ENCODE measurements around the gene DNM3.
A peak's percentile ranks its signal among the peaks of the same experiment; 100 is the strongest.

Gene DNM3

GRCh38 chr1:172252958-172253357, 411.7 kb downstream of the DNM3 start:
- H3K27ac Mint-ChIP-seq, result no peak overlapping the region
- H3K9me3 Mint-ChIP-seq, result no peaks in the 10 kb centered on the region
- no peak for DNase-seq
- H3K4me3 Mint-ChIP-seq, result no peak overlapping the region
- H3K4me1 Mint-ChIP-seq (ENCODE audit: low read depth), result peaks cover 19% of the 10 kb centered on the region
- no peaks in the 10 kb centered on the region for H3K27me3 Mint-ChIP-seq
- H3K36me3 Mint-ChIP-seq (ENCODE audit: low read depth), result no peaks in the 10 kb centered on the region

- no peak overlapping the region for H3K4me3 Mint-ChIP-seq
- peaks cover under 1% of the 10 kb centered on the region for H3K36me3 Mint-ChIP-seq (ENCODE audit: low read depth)
- H3K27me3 Mint-ChIP-seq, result no peaks in the 10 kb centered on the region
- peaks cover 3% of the 10 kb centered on the region for H3K9me3 Mint-ChIP-seq
- no peak for DNase-seq
- H3K27ac Mint-ChIP-seq, result peak overlapping the region; percentile 31
- peaks cover 24% of the 10 kb centered on the region for H3K4me1 Mint-ChIP-seq (ENCODE audit: low read depth)
Measured at GRCh38 chr1:172254521-172255222, 413.4 kb downstream of the DNM3 start.

- Mint-ChIP-seq H3K27ac (peak overlapping the region; percentile 31), H3K9me3 (peaks cover 8% of the 10 kb centered on the region), H3K4me3 (no peak overlapping the region), H3K27me3 (no peaks in the 10 kb centered on the region), H3K4me1 (ENCODE audit: low read depth) (peaks cover 28% of the 10 kb centered on the region), H3K36me3 (ENCODE audit: low read depth) (peaks cover 4% of the 10 kb centered on the region)
- DNase-seq, result no peak
Measured at GRCh38 chr1:172255223-172255560, 413.9 kb downstream of the DNM3 start.

DNA sequence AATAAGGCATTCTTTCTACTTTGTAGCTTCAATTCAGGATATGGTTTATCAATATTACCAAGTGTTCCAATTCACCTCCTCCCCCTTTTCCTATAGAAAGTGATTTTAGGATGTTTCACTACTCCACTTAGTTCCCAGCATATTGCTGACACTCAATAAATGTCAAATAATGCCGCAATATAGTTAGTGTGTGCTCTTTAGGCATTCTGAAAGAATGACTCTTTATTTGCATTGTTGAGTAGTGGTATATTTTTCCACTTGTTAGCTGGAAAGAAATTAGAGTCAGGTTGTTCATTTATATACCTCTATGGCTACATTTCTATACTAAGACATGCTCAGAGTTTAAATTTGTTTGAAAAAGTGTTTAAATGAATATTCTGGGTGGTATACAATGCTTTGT, 424.6 kb downstream of the DNM3 start:
- Mint-ChIP-seq H3K4me3 (no peak overlapping the region), H3K4me1 (ENCODE audit: low read depth) (peaks cover 43% of the 10 kb centered on the region), H3K9me3 (peaks cover 10% of the 10 kb centered on the region), H3K36me3 (ENCODE audit: low read depth) (peaks cover 2% of the 10 kb centered on the region), H3K27me3 (no peaks in the 10 kb centered on the region), H3K27ac (peak overlapping the region; percentile 56)
- DNase-seq, result no peak

DNA sequence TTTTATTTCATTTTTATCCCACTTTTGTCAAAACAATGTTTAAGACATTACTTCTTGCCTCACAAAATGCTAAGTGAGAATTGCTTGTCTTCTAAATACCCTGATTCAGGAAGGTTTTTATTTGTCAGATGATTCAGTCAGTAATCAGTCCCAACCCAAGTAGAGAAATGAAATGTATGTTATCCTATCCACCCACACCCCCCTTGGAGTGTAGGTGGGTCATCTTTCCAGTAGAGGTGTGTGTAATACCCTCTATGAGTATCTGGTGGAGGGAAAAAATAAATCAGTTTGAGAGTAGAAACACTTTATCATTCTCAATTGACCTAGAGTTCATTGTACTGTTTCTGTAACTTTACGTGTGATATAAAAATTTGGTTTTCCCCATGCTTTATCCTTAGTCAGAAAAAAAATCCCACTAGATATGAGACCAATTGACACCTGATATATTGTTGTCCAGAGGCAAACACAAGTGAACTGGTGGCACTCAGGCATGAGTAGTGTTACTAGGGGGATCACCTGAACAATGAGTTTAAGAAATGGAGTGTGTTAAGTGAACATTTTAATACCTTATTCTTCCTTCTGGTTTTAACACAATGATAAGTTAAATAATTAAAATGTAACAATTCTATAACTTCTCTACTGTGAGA, 425.4 kb downstream of the DNM3 start:
- no peak for DNase-seq
- Mint-ChIP-seq H3K9me3 (peaks cover 5% of the 10 kb centered on the region), H3K4me1 (ENCODE audit: low read depth) (peaks cover 49% of the 10 kb centered on the region), H3K36me3 (ENCODE audit: low read depth) (peaks cover 2% of the 10 kb centered on the region), H3K4me3 (peak overlapping the region; percentile 10), H3K27me3 (no peaks in the 10 kb centered on the region), H3K27ac (peak overlapping the region; percentile 56)

- no peak for DNase-seq
- Mint-ChIP-seq H3K4me3 (no peak overlapping the region), H3K27ac (no peak overlapping the region), H3K27me3 (no peaks in the 10 kb centered on the region), H3K9me3 (peaks cover 4% of the 10 kb centered on the region), H3K4me1 (ENCODE audit: low read depth) (peaks cover 50% of the 10 kb centered on the region), H3K36me3 (ENCODE audit: low read depth) (peaks cover 2% of the 10 kb centered on the region)
Measured at GRCh38 chr1:172268237-172268636, 426.9 kb downstream of the DNM3 start.

DNA sequence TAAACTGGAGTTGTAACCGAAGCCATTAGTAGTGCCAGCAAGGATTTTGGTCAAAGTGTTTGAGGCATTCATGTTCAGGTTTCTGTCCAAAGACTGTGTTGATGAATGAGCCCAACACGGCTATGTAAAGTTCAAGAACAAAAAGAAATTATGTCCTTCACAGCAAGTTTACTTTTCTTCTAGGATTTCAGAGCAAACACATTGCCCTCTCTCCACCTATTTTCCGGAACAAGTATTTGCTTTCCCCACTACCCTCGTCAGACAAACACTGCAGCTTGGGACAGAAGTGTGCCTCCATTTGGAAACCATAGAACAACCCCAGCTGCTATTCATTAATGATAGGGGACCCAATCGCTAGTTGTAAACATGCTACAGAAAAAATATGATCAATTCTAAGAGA, 427.8 kb downstream of the DNM3 start:
- Mint-ChIP-seq H3K4me1 (ENCODE audit: low read depth) (peaks cover 58% of the 10 kb centered on the region), H3K27me3 (no peaks in the 10 kb centered on the region), H3K36me3 (ENCODE audit: low read depth) (no peaks in the 10 kb centered on the region), H3K27ac (peak overlapping the region; percentile 75), H3K9me3 (no peaks in the 10 kb centered on the region), H3K4me3 (no peak overlapping the region)
- DNase-seq, result no peak

DNA sequence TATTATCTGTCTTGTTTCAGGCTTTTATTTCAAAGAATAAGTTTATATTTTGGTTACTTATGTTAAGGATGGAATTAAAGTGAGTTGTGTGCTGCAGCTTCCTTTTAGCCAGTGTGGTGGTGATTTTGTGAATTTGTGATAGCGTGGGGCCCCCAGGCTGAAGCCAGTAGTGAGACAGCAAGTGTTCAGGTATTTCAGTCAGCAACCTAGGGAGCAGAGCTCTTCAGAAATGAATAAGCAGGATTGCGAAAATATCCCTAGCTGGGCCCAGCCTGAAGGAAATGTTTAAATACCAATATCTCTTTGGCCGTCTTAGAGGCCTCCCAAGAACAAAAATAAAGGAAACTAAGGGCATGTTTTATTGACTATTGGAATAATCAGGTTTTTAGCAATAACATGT, 428.3 kb downstream of the DNM3 start:
- H3K27ac Mint-ChIP-seq, result peak overlapping the region; percentile 75

GRCh38 chr1:172270605-172271004, 429.3 kb downstream of the DNM3 start:
- no peaks in the 10 kb centered on the region for H3K36me3 Mint-ChIP-seq (ENCODE audit: low read depth)
- H3K27me3 Mint-ChIP-seq, result no peaks in the 10 kb centered on the region
- peak overlapping the region; percentile 34 for H3K27ac Mint-ChIP-seq
- peaks cover 59% of the 10 kb centered on the region for H3K4me1 Mint-ChIP-seq (ENCODE audit: low read depth)
- no peak for DNase-seq
- H3K9me3 Mint-ChIP-seq, result no peaks in the 10 kb centered on the region
- no peak overlapping the region for H3K4me3 Mint-ChIP-seq

More for the DNA sequence above, 428.3 kb downstream of the DNM3 start:
- Mint-ChIP-seq H3K4me3 (no peak overlapping the region), H3K27me3 (no peaks in the 10 kb centered on the region), H3K4me1 (ENCODE audit: low read depth) (peaks cover 61% of the 10 kb centered on the region), H3K9me3 (no peaks in the 10 kb centered on the region), H3K36me3 (ENCODE audit: low read depth) (no peaks in the 10 kb centered on the region)
- DNase-seq, result no peak

- no peaks in the 10 kb centered on the region for H3K36me3 Mint-ChIP-seq (ENCODE audit: low read depth)
- no peak overlapping the region for H3K27ac Mint-ChIP-seq
- no peak for DNase-seq
- H3K4me1 Mint-ChIP-seq (ENCODE audit: low read depth), result peaks cover 44% of the 10 kb centered on the region
- H3K9me3 Mint-ChIP-seq, result no peaks in the 10 kb centered on the region
- H3K4me3 Mint-ChIP-seq, result no peak overlapping the region
- no peaks in the 10 kb centered on the region for H3K27me3 Mint-ChIP-seq
Measured at GRCh38 chr1:172272087-172272486, 430.8 kb downstream of the DNM3 start.

GRCh38 chr1:172273647-172274396, 432.5 kb downstream of the DNM3 start:
- H3K9me3 Mint-ChIP-seq, result no peaks in the 10 kb centered on the region
- H3K27ac Mint-ChIP-seq, result peak overlapping the region; percentile 56

GRCh38 chr1:172275478-172275877, 434.2 kb downstream of the DNM3 start:
- Mint-ChIP-seq H3K4me3 (no peak overlapping the region), H3K9me3 (no peaks in the 10 kb centered on the region), H3K4me1 (ENCODE audit: low read depth) (peaks cover 28% of the 10 kb centered on the region), H3K27me3 (no peaks in the 10 kb centered on the region), H3K27ac (no peak overlapping the region), H3K36me3 (ENCODE audit: low read depth) (no peaks in the 10 kb centered on the region)
- DNase-seq, result no peak

More at GRCh38 chr1:172273647-172274396, 432.5 kb downstream of the DNM3 start:
- H3K4me1 Mint-ChIP-seq (ENCODE audit: low read depth), result peaks cover 41% of the 10 kb centered on the region
- H3K36me3 Mint-ChIP-seq (ENCODE audit: low read depth), result no peaks in the 10 kb centered on the region
- H3K27me3 Mint-ChIP-seq, result no peaks in the 10 kb centered on the region
- H3K4me3 Mint-ChIP-seq, result no peak overlapping the region
- no peak for DNase-seq

- H3K9me3 Mint-ChIP-seq, result no peaks in the 10 kb centered on the region
- H3K27me3 Mint-ChIP-seq, result no peaks in the 10 kb centered on the region
- H3K36me3 Mint-ChIP-seq (ENCODE audit: low read depth), result no peaks in the 10 kb centered on the region
- H3K4me1 Mint-ChIP-seq (ENCODE audit: low read depth), result peaks cover 22% of the 10 kb centered on the region
- no peak overlapping the region for H3K27ac Mint-ChIP-seq
- DNase-seq, result no peak
- no peak overlapping the region for H3K4me3 Mint-ChIP-seq
Measured at GRCh38 chr1:172276120-172276818, 435.0 kb downstream of the DNM3 start.

GRCh38 chr1:172277275-172277674, 436.0 kb downstream of the DNM3 start:
- peaks cover 18% of the 10 kb centered on the region for H3K4me1 Mint-ChIP-seq (ENCODE audit: low read depth)
- no peak overlapping the region for H3K4me3 Mint-ChIP-seq
- H3K27ac Mint-ChIP-seq, result no peak overlapping the region
- H3K36me3 Mint-ChIP-seq (ENCODE audit: low read depth), result no peaks in the 10 kb centered on the region
- no peaks in the 10 kb centered on the region for H3K9me3 Mint-ChIP-seq
- H3K27me3 Mint-ChIP-seq, result no peaks in the 10 kb centered on the region
- no peak for DNase-seq
